Measurements from ENCODE around the gene ESYT2. TPM values are rescaled to one million over a fixed set of nuclear protein-coding genes. Genes with fewer than 3 reads are reported as not detected.
"Not testable (repeated sequence)": the region's sequence is repeated elsewhere in the genome, so short reads cannot be mapped to it uniquely, and the experiment has no call there.

ESYT2 gene
- total RNA-seq, 2 donors from 2014 or later, result 30.7 to 36.9 TPM

DNA sequence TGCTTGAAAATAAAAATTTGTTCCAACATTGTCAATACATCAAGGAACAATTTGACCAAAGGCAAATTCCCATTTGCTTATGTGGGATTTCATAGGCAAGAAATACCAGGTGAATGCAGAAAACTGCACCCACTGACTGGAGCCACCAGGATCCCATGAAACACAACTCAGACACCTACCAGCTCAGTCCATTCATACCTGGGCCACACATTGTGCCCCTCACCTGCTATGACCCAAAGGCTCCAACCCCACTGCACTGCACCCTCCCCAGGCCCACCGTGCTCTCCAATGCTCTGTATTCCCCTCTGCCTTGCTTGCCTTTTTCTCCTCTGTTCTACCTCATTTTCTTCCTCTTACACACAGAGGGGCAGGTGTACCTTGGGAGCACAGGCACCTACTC is 130.0 kb downstream of the ESYT2 start:
- Histone ChIP-seq H3K4me3 (ENCODE audit: low read length) (no peak overlapping the region), H3K4me1 (ENCODE audit: control insufficient read depth, insufficient read depth, low read length) (no peaks in the 10 kb centered on the region), H3K27ac (ENCODE audit: low read depth, low read length) (no peak overlapping the region), H3K9me3 (ENCODE audit: control insufficient read depth, low read length) (no peaks in the 10 kb centered on the region), H3K9ac (ENCODE audit: extremely low read depth, low read length, poor library complexity, severe bottlenecking) (no peak overlapping the region), H3K36me3 (ENCODE audit: control insufficient read depth, insufficient read depth, low read length) (peaks cover 50% of the 10 kb centered on the region), H3K27me3 (ENCODE audit: control insufficient read depth, insufficient read depth, low read length, poor library complexity, severe bottlenecking) (no peaks in the 10 kb centered on the region)
- DNase-seq, result no peak
- TF ChIP-seq, protein P1, sequence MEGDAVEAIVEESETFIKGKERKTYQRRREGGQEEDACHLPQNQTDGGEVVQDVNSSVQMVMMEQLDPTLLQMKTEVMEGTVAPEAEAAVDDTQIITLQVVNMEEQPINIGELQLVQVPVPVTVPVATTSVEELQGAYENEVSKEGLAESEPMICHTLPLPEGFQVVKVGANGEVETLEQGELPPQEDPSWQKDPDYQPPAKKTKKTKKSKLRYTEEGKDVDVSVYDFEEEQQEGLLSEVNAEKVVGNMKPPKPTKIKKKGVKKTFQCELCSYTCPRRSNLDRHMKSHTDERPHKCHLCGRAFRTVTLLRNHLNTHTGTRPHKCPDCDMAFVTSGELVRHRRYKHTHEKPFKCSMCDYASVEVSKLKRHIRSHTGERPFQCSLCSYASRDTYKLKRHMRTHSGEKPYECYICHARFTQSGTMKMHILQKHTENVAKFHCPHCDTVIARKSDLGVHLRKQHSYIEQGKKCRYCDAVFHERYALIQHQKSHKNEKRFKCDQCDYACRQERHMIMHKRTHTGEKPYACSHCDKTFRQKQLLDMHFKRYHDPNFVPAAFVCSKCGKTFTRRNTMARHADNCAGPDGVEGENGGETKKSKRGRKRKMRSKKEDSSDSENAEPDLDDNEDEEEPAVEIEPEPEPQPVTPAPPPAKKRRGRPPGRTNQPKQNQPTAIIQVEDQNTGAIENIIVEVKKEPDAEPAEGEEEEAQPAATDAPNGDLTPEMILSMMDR (conservative IDR thresholded peaks at IDR 0.05), result no peak
- Mint-ChIP-seq H3K4me1 (peaks cover 22% of the 10 kb centered on the region), H3K27me3 (ENCODE audit: insufficient read depth) (no peaks in the 10 kb centered on the region), H3K27ac (no peak overlapping the region), H3K36me3 (ENCODE audit: low read depth) (peaks cover 47% of the 10 kb centered on the region), H3K4me3 (no peak overlapping the region), H3K9me3 (no peaks in the 10 kb centered on the region)
- 0 to 7% methylated on average over 1 of the region's 1 CpG for WGBS, 2 experiments (ENCODE audit: insufficient coverage in 1 of 2, insufficient read length in 1 of 2)

DNA sequence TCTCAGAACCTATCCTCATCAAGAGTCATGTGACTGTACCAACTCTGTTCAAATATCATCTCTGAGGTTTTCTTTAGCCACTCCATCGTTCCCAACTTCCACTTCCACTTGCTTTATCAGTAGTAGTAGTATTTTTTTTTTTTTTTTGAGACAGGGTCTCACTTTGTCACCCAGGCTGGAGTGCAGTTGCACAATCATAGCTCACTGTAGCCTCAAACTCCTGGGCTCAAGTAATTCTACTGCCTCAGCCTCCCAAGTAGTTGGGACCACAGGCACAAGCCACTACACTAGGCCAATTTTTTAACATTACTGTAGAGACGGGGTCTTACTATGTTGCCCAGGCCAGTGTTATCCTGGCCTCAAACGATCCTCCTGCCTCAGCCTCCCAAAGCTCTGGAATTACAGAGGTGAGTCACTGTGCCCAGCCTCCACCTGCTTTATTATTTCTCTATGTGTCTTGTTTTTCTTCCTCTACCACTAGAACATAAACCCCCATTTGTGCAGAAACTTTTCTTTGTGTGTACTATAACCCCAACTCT is 130.6 kb downstream of the ESYT2 start:
- H3K4me3 ChIP-seq (ENCODE audit: low read length), result no peak overlapping the region
- TF ChIP-seq, protein P1 (conservative IDR thresholded peaks at IDR 0.05), result no peak
- no peak overlapping the region for H3K27ac ChIP-seq (ENCODE audit: low read depth, low read length)
- H3K36me3 Mint-ChIP-seq (ENCODE audit: low read depth), result peaks cover 49% of the 10 kb centered on the region
- H3K27me3 Mint-ChIP-seq (ENCODE audit: insufficient read depth), result no peaks in the 10 kb centered on the region
- no peak overlapping the region for H3K9ac ChIP-seq (ENCODE audit: extremely low read depth, low read length, poor library complexity, severe bottlenecking)
- no peak overlapping the region for H3K4me3 Mint-ChIP-seq
- WGBS, 2 experiments (ENCODE audit: insufficient coverage in 1 of 2, insufficient read length in 1 of 2), result 91 to 100% methylated on average over 2 to 3 of the region's 3 CpGs
- no peaks in the 10 kb centered on the region for H3K27me3 ChIP-seq (ENCODE audit: control insufficient read depth, insufficient read depth, low read length, poor library complexity, severe bottlenecking)
- no peaks in the 10 kb centered on the region for H3K4me1 ChIP-seq (ENCODE audit: control insufficient read depth, insufficient read depth, low read length)
- H3K9me3 ChIP-seq (ENCODE audit: control insufficient read depth, low read length), result no peaks in the 10 kb centered on the region
- no peak for DNase-seq
- H3K4me1 Mint-ChIP-seq, result peaks cover 21% of the 10 kb centered on the region
- H3K27ac Mint-ChIP-seq, result no peak overlapping the region
- H3K9me3 Mint-ChIP-seq, result no peaks in the 10 kb centered on the region
- H3K36me3 ChIP-seq (ENCODE audit: control insufficient read depth, insufficient read depth, low read length), result peaks cover 50% of the 10 kb centered on the region

DNA sequence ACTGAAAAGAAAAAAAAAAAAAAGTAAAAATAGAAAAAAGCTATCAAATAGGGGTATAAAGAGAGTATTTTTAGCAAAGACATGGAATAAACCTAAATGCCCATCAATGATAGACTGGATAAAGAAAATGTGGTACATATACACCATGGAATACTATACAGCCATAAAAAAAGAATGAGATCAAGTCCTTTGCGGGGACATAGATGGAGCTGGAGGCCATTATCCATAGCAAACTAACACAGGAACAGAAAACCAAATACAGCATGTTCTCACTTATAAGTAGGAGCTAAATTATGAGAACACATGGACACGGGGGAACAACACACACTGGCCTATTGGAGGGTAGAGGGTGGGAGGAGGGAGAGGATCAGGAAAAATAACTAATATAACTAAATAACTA is 131.7 kb downstream of the ESYT2 start:
- not testable (repeated sequence) for H3K9ac ChIP-seq (ENCODE audit: extremely low read depth, low read length, poor library complexity, severe bottlenecking); H3K4me1 ChIP-seq (ENCODE audit: control insufficient read depth, insufficient read depth, low read length); H3K27ac Mint-ChIP-seq; H3K9me3 Mint-ChIP-seq; H3K4me3 Mint-ChIP-seq; H3K4me3 ChIP-seq (ENCODE audit: low read length); H3K27me3 ChIP-seq (ENCODE audit: control insufficient read depth, insufficient read depth, low read length, poor library complexity, severe bottlenecking); H3K27ac ChIP-seq (ENCODE audit: low read depth, low read length); H3K27me3 Mint-ChIP-seq (ENCODE audit: insufficient read depth); H3K9me3 ChIP-seq (ENCODE audit: control insufficient read depth, low read length); DNase-seq
- peaks cover 55% of the 10 kb centered on the region for H3K36me3 Mint-ChIP-seq (ENCODE audit: low read depth)
- peaks cover 10% of the 10 kb centered on the region for H3K4me1 Mint-ChIP-seq
- peaks cover 55% of the 10 kb centered on the region for H3K36me3 ChIP-seq (ENCODE audit: control insufficient read depth, insufficient read depth, low read length)
- WGBS, 2 experiments (ENCODE audit: insufficient coverage in 1 of 2, insufficient read length in 1 of 2), result 100% methylated on average over 1 of the region's 2 CpGs; no CpG with 5 or more reads in 1 of the 2 experiments
